SK-N-SH treated with all-trans-retinoic acid at 6 μM for 48 hours (cell line): ENCODE data around the gene CDHR5.

Experiments used
- ATAC-seq: fragments of 200-7000 bp; cut with Tn5 transposase; 3 replicates; pipeline ENCODE4 v1.9.1; 2020; ENCODE audit warnings: mild to moderate bottlenecking, moderate library complexity
- BACH2 ChIP-seq: fragments of 250-450 bp; sonication (Bioruptor Pico); IDR thresholded peaks from 2 replicates; pipeline ENCODE4 v1.9.0; 2021; ENCODE audit warnings: mild to moderate bottlenecking, borderline replicate concordance
- CSDC2 ChIP-seq: fragments of 250-450 bp; sonication (Bioruptor Pico); IDR thresholded peaks from 2 replicates; pipeline ENCODE4 v1.5.0; 2020; ENCODE audit warnings: mild to moderate bottlenecking, moderate library complexity
- CSRNP3 ChIP-seq: fragments of 250-450 bp; sonication (Bioruptor Pico); IDR thresholded peaks from 2 replicates; pipeline ENCODE4 v1.5.1; 2021; ENCODE audit warnings: mild to moderate bottlenecking, moderate library complexity
- ESRRG ChIP-seq: fragments of 250-450 bp; sonication (Bioruptor Pico); IDR thresholded peaks from 2 replicates; pipeline ENCODE4 v1.6.1; 2021; ENCODE audit warnings: mild to moderate bottlenecking
- GLIS3 ChIP-seq: fragments of 250-450 bp; sonication (Bioruptor Pico); IDR thresholded peaks from 2 replicates; pipeline ENCODE4 v1.5.0; 2020; ENCODE audit warnings: mild to moderate bottlenecking, moderate library complexity
- ISL1 ChIP-seq: fragments of 250-450 bp; sonication (Bioruptor Pico); IDR thresholded peaks from 2 replicates; pipeline ENCODE4 v2.1.2; 2022; ENCODE audit warnings: mild to moderate bottlenecking, moderate library complexity
- OSR1 ChIP-seq: fragments of 250-450 bp; sonication (Bioruptor Pico); IDR thresholded peaks from 2 replicates; pipeline ENCODE4 v1.8.0; 2022; ENCODE audit warnings: moderate library complexity, mild to moderate bottlenecking, inconsistent platforms
- POU6F1 ChIP-seq: fragments of 250-450 bp; sonication (Bioruptor Pico); IDR thresholded peaks from 2 replicates; pipeline ENCODE4 v1.8.0; 2021; ENCODE audit warnings: low read depth, mild to moderate bottlenecking, moderate library complexity, borderline replicate concordance
- PPARA ChIP-seq: fragments of 250-450 bp; sonication (Bioruptor Pico); IDR thresholded peaks from 2 replicates; pipeline ENCODE4 v1.5.0; 2020; ENCODE audit warnings: mild to moderate bottlenecking, borderline replicate concordance
- RARB ChIP-seq: fragments of 250-450 bp; sonication (Bioruptor Pico); IDR thresholded peaks from 2 replicates; pipeline ENCODE4 v1.8.0; 2021; ENCODE audit warnings: mild to moderate bottlenecking, moderate library complexity
- SNAI2 ChIP-seq: fragments of 250-450 bp; sonication (Bioruptor Pico); IDR thresholded peaks from 2 replicates; pipeline ENCODE4 v1.5.0; 2020; ENCODE audit warnings: mild to moderate bottlenecking, moderate library complexity
- TCF4 ChIP-seq: fragments of 250-450 bp; sonication (Bioruptor Pico); IDR thresholded peaks from 2 replicates; pipeline ENCODE4 v1.8.0; 2021; ENCODE audit warnings: mild to moderate bottlenecking, moderate library complexity, borderline replicate concordance
- TOX ChIP-seq: fragments of 250-450 bp; sonication (Bioruptor Pico); IDR thresholded peaks from 2 replicates; pipeline ENCODE4 v1.8.0; 2021; ENCODE audit warnings: mild to moderate bottlenecking, moderate library complexity, borderline replicate concordance
- ZC3H10 ChIP-seq: fragments of 250-450 bp; sonication (Bioruptor Pico); IDR thresholded peaks from 2 replicates; pipeline ENCODE4 v1.5.1; 2021; ENCODE audit warnings: mild to moderate bottlenecking, moderate library complexity
- ZFP3 ChIP-seq: fragments of 250-450 bp; sonication (Bioruptor Pico); IDR thresholded peaks from 2 replicates; pipeline ENCODE4 v1.5.0; 2020; ENCODE audit warnings: mild to moderate bottlenecking, moderate library complexity
- ZFP30 ChIP-seq: fragments of 450-650 bp; formaldehyde crosslinking; IDR thresholded peaks from 2 replicates; pipeline ENCODE4 v1.5.0; 2022; ENCODE audit warnings: mild to moderate bottlenecking, moderate library complexity
- ZNF565 ChIP-seq: fragments of 450-650 bp; formaldehyde crosslinking; conservative IDR thresholded peaks from 2 replicates; pipeline ENCODE4 v1.5.0; 2020; ENCODE audit warnings: low read depth, mild to moderate bottlenecking, moderate library complexity
- ZNF70 ChIP-seq: fragments of 450-650 bp; formaldehyde crosslinking; IDR thresholded peaks from 2 replicates; pipeline ENCODE4 v1.5.0; 2020; ENCODE audit warnings: mild to moderate bottlenecking, moderate library complexity
- ZNF8 ChIP-seq: fragments of 450-650 bp; formaldehyde crosslinking; IDR thresholded peaks from 2 replicates; pipeline ENCODE4 v1.5.0; 2020; ENCODE audit warnings: mild to moderate bottlenecking, moderate library complexity
- TF ChIP-seq, protein P1 (sequence below): fragments of 250-450 bp; sonication (Bioruptor Pico); IDR thresholded peaks from 2 replicates; pipeline ENCODE4 v1.5.0; 2020; ENCODE audit warnings: mild to moderate bottlenecking, moderate library complexity
- TF ChIP-seq, protein P2 (sequence below): fragments of 250-450 bp; sonication (Bioruptor Pico); IDR thresholded peaks from 2 replicates; pipeline ENCODE4 v1.8.0; 2020; ENCODE audit warnings: mild to moderate bottlenecking, moderate library complexity, borderline replicate concordance

Gene CDHR5

GRCh38 chr11:595400-595799 is 29.4 kb downstream of the CDHR5 start:
- ATAC-seq: no peak
- TF ChIP-seq PPARA (CRISPR knock-in tag) (no peak), ZC3H10 (CRISPR knock-in tag) (no peak), ZFP3 (CRISPR knock-in tag) (no peak), CSRNP3 (CRISPR knock-in tag) (no peak), POU6F1 (CRISPR knock-in tag) (no peak), ISL1 (CRISPR knock-in tag) (no peak), ZFP30 (no peak), ZNF70 (no peak), ZNF565 (CRISPR knock-in tag) (no peak), RARB (CRISPR knock-in tag) (no peak), SNAI2 (CRISPR knock-in tag) (no peak), CSDC2 (CRISPR knock-in tag) (no peak)

DNA sequence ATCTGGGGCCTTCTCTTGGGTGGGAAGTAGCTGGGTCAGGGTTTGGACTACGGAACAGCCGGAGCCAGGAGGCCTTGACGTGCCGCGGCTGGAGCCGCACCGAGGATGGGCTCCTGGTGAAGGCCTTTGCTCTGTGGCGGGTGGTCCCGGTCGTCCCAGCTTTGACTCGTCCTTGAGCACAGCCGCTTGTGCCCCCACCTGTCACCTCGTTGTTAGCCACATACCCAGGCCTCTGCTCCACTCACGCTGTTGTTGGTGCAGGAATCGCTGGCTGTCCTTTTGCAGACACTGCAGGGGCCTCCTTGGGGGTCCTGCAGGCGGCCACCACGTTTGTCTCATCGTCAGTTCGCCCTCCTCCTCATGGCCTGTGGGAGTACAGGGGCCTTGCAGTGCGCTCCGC is 31.4 kb downstream of the CDHR5 start:
- TF ChIP-seq CSDC2 (CRISPR knock-in tag): no peak
- TF ChIP-seq BACH2 (CRISPR knock-in tag): no peak
- TF ChIP-seq, protein P1, sequence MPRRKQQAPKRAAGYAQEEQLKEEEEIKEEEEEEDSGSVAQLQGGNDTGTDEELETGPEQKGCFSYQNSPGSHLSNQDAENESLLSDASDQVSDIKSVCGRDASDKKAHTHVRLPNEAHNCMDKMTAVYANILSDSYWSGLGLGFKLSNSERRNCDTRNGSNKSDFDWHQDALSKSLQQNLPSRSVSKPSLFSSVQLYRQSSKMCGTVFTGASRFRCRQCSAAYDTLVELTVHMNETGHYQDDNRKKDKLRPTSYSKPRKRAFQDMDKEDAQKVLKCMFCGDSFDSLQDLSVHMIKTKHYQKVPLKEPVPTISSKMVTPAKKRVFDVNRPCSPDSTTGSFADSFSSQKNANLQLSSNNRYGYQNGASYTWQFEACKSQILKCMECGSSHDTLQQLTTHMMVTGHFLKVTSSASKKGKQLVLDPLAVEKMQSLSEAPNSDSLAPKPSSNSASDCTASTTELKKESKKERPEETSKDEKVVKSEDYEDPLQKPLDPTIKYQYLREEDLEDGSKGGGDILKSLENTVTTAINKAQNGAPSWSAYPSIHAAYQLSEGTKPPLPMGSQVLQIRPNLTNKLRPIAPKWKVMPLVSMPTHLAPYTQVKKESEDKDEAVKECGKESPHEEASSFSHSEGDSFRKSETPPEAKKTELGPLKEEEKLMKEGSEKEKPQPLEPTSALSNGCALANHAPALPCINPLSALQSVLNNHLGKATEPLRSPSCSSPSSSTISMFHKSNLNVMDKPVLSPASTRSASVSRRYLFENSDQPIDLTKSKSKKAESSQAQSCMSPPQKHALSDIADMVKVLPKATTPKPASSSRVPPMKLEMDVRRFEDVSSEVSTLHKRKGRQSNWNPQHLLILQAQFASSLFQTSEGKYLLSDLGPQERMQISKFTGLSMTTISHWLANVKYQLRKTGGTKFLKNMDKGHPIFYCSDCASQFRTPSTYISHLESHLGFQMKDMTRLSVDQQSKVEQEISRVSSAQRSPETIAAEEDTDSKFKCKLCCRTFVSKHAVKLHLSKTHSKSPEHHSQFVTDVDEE (CRISPR knock-in tag): no peak
- TF ChIP-seq RARB (CRISPR knock-in tag): no peak
- no peak for TF ChIP-seq PPARA (CRISPR knock-in tag)
- TF ChIP-seq TCF4 (CRISPR knock-in tag): no peak
- TF ChIP-seq, all 23 proteins: peak for 0
- no peak for ATAC-seq

DNA sequence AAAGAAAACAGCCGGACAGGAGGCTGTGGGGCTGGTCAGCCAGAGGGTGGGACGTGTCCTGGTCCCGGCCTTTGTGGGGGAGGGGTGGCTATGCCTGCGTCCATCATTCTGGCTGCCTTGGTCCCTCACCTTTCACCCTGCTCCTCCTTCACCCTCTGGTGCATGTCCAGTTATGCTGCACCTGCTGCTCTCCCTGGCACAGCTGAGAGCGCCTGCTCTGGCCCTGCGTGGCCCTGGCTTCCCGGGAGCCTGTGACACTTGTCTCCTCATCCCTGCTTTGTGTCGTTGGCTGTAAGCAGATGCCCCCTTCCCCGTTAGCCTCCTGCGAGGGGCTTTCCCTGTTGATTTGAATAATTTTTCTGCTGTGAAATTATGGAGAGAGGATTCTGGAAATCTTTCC is 31.8 kb downstream of the CDHR5 start:
- ATAC-seq: no peak

GRCh38 chr11:592501-592900 is 32.3 kb downstream of the CDHR5 start:
- ATAC-seq: no peak
- TF ChIP-seq OSR1 (no peak), TOX (CRISPR knock-in tag) (no peak), ZNF70 (no peak), ZNF565 (CRISPR knock-in tag) (no peak), CSDC2 (CRISPR knock-in tag) (no peak), POU6F1 (CRISPR knock-in tag) (no peak), TCF4 (CRISPR knock-in tag) (no peak), GLIS3 (no peak), RARB (CRISPR knock-in tag) (no peak), BACH2 (CRISPR knock-in tag) (no peak), ZC3H10 (CRISPR knock-in tag) (no peak), ZNF8 (CRISPR knock-in tag) (no peak)
- TF ChIP-seq, protein P2, sequence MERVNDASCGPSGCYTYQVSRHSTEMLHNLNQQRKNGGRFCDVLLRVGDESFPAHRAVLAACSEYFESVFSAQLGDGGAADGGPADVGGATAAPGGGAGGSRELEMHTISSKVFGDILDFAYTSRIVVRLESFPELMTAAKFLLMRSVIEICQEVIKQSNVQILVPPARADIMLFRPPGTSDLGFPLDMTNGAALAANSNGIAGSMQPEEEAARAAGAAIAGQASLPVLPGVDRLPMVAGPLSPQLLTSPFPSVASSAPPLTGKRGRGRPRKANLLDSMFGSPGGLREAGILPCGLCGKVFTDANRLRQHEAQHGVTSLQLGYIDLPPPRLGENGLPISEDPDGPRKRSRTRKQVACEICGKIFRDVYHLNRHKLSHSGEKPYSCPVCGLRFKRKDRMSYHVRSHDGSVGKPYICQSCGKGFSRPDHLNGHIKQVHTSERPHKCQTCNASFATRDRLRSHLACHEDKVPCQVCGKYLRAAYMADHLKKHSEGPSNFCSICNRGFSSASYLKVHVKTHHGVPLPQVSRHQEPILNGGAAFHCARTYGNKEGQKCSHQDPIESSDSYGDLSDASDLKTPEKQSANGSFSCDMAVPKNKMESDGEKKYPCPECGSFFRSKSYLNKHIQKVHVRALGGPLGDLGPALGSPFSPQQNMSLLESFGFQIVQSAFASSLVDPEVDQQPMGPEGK (CRISPR knock-in tag): no peak

More for the DNA sequence above, 31.8 kb downstream of the CDHR5 start:
- no peak for TF ChIP-seq ZFP30
- TF ChIP-seq ZFP3 (CRISPR knock-in tag): no peak
- no peak for TF ChIP-seq POU6F1 (CRISPR knock-in tag)
- no peak for TF ChIP-seq ISL1 (CRISPR knock-in tag)
- TF ChIP-seq ESRRG: no peak
